ENCODE data around the gene OR52N5.

- TF ChIP-seq, protein P1, sequence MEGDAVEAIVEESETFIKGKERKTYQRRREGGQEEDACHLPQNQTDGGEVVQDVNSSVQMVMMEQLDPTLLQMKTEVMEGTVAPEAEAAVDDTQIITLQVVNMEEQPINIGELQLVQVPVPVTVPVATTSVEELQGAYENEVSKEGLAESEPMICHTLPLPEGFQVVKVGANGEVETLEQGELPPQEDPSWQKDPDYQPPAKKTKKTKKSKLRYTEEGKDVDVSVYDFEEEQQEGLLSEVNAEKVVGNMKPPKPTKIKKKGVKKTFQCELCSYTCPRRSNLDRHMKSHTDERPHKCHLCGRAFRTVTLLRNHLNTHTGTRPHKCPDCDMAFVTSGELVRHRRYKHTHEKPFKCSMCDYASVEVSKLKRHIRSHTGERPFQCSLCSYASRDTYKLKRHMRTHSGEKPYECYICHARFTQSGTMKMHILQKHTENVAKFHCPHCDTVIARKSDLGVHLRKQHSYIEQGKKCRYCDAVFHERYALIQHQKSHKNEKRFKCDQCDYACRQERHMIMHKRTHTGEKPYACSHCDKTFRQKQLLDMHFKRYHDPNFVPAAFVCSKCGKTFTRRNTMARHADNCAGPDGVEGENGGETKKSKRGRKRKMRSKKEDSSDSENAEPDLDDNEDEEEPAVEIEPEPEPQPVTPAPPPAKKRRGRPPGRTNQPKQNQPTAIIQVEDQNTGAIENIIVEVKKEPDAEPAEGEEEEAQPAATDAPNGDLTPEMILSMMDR (IDR thresholded peaks at IDR 0.05 in 8 of 11, conservative IDR thresholded peaks at IDR 0.05 in 3 of 11), result no peak
- TF ChIP-seq POLR2A (IDR thresholded peaks at IDR 0.05), result no peak
These were observed 26.0 kb upstream of the OR52N5 start for GRCh38 chr11:5809122-5809519.
